Body of pancreas (tissue), 4 donors: ENCODE measurements around the gene LY6G6D.

Source experiments
- CTCF ChIP-seq, 7 experiments: fragments of 450-650 bp in 4 of 7; fragments of 200-600 bp in 3 of 7; sonication (generic) in 3 of 7; IDR thresholded peaks; one replicate each; pipeline ENCODE4 v1.5.1; 2016 to 2019; ENCODE audit warnings: antibody characterized with exemption in 7 of 7
- POLR2A ChIP-seq, 3 donors: fragments of 450-650 bp; IDR thresholded peaks; one replicate each; pipeline ENCODE4 v1.6.1; 2016; ENCODE audit warnings: antibody characterized with exemption in 3 of 3, mild to moderate bottlenecking in 2 of 3

- TF ChIP-seq CTCF (IDR thresholded peaks at IDR 0.05): no peak
- TF ChIP-seq POLR2A (IDR thresholded peaks at IDR 0.05): no peak
These were observed 51.0 kb downstream of the LY6G6D start for GRCh38 chr6:31765910-31766794.
